Measurements from ENCODE around the gene RIPOR3. TPM values are rescaled to one million over a fixed set of nuclear protein-coding genes. Genes with fewer than 3 reads are reported as not detected.

Gene RIPOR3
- total RNA-seq, 3 donors from 2014 or later: 0.21 to 0.71 (median 0.63) TPM

DNA sequence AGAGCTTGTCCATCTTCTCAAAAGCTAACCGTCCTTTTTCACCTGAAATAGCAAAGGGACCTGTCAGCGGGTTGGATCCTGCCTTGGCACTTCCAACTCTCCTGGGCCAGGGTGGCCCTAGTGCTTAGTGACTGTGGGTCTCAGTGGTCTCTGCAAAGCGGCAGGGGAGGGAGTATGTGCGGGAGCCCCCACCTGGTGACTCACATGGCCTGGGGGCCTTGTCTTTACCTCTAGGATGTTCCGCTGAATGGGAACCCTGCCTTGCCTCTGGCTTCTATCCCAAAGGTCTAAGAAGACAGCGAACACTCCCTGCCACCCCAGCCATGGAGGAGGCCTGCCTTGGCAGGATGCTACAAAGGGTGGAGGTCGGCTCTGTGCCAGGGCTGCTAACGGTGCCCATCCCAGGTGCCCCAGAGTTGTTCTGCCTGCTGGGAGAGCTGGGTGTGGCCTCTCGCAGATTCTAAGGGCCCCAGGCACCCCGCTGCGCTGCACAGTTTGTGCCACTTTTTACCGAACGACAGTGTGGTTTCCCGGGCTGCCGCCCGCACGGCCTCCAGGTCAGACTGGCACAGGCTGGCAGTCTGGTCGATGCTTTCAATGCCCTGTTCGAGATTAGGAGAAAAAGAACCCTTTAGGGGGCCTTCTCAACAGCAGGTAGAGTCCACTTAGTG is 103.9 kb downstream of the RIPOR3 start:
- H3K4me3 Mint-ChIP-seq: no peak overlapping the region
- no peaks in the 10 kb centered on the region for H3K4me1 Mint-ChIP-seq (ENCODE audit: low read depth)
- DNase-seq: no peak
- H3K36me3 Mint-ChIP-seq (ENCODE audit: insufficient read depth): peaks cover 19% of the 10 kb centered on the region
- ATAC-seq: no peak
- no peaks in the 10 kb centered on the region for H3K9me3 Mint-ChIP-seq
- no peaks in the 10 kb centered on the region for H3K27me3 Mint-ChIP-seq (ENCODE audit: low read depth)

DNA sequence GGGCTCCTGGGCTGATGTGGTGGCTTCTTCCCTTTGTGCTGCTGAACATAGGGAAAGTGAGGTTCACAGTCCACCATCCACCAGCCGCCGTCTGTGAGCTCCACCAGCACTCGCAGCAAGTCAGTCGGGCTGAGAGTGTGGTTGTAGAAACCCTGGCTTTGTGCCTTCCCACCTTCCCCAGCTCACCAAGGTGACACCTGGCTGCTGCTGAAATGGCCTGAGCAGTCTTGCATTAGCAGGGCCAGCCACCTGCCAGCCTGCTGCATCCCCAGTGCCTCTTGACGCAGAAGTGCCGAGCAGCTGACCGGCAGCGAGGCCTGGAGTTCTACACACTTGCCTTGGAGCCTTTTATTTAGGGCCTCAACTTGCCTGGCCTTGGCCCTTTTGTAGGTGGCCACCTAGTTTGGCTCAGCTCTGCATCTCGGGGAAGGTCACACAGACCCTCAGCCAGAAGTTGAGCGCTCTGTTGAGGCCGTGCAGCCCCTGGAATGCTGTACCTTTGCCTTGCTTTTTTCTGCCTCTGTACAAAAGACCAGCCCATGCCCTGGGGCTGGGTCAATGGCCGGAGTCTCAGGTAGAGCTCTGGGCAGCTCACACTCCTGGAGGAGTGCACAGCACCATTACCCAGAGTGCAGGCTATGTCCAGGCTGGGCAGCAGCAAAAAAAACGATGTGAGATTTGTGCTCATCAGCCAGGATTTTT is 104.7 kb downstream of the RIPOR3 start:
- Mint-ChIP-seq H3K36me3 (ENCODE audit: insufficient read depth) (peaks cover 23% of the 10 kb centered on the region), H3K4me1 (ENCODE audit: low read depth) (no peaks in the 10 kb centered on the region), H3K9me3 (no peaks in the 10 kb centered on the region), H3K4me3 (no peak overlapping the region), H3K27me3 (ENCODE audit: low read depth) (no peaks in the 10 kb centered on the region)
- ATAC-seq (no peak), DNase-seq (no peak)

DNA sequence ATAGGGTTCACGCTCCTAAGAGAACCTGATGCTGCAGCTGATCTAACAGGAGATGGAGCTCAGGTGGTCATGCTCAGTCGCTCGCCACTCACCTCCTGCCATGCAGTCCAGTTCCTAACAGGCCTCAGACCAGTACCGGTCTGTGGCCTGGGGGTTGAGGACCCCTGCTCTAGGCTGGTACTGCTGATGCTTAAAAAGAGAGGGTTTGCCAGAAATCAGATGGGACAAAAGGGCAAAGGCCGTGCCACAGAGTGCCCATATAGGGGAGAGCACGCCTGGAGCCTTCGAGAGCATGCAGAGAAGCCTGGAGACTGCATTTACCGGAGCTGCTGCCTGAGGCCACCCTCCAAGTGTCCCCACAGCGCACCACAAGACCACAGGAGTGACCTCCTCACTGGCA is 105.7 kb downstream of the RIPOR3 start:
- Mint-ChIP-seq H3K9me3 (no peaks in the 10 kb centered on the region), H3K4me3 (no peak overlapping the region), H3K27me3 (ENCODE audit: low read depth) (no peaks in the 10 kb centered on the region), H3K36me3 (ENCODE audit: insufficient read depth) (peaks cover 31% of the 10 kb centered on the region), H3K4me1 (ENCODE audit: low read depth) (no peaks in the 10 kb centered on the region)
- ATAC-seq (no peak), DNase-seq (no peak)

DNA sequence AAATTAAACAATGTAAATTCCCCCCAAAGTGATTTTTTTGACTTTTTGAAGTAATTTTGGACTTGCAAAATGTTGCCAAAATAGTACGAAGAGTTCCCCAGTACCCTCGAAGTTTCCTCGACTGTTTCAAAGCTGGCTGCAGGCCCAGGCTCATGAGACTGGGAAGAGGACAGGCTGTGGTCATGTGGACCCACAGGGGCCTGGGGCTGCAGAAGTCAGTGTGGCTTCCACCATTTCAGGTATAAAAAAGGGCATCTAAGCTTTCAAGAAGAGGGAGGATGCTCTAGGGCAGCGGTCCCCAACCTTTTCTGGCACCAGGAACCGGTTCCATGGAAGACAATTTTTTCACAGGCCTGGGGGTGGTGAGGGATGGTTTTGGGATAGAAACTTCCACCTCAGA is 106.1 kb downstream of the RIPOR3 start:
- no peaks in the 10 kb centered on the region for H3K27me3 Mint-ChIP-seq (ENCODE audit: low read depth)
- H3K4me1 Mint-ChIP-seq (ENCODE audit: low read depth): no peaks in the 10 kb centered on the region
- H3K9me3 Mint-ChIP-seq: no peaks in the 10 kb centered on the region
- H3K4me3 Mint-ChIP-seq: no peak overlapping the region
- peaks cover 35% of the 10 kb centered on the region for H3K36me3 Mint-ChIP-seq (ENCODE audit: insufficient read depth)
- ATAC-seq (no peak), DNase-seq (no peak)

DNA sequence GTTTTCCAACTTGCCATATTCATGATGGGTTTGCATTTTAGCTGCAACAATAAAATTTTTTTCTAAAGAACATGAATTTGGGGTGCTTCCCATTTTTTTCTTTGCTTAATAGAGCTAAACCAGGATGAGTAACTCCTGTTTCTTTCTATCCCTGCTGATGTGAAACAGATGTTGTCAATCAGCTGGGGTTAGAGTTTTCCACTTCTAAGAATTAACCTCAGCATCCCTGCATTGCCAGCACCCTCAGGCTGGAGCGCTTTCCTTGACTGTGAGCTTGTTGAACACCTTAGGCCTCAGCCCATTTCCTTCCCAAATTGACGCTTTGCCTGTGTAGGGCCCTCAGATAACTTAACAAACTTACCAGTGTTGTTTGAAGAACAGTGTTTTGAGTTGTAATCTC is 106.7 kb downstream of the RIPOR3 start:
- Mint-ChIP-seq H3K27me3 (ENCODE audit: low read depth) (no peaks in the 10 kb centered on the region), H3K36me3 (ENCODE audit: insufficient read depth) (peaks cover 41% of the 10 kb centered on the region), H3K4me3 (no peak overlapping the region), H3K4me1 (ENCODE audit: low read depth) (no peaks in the 10 kb centered on the region), H3K9me3 (no peaks in the 10 kb centered on the region)
- no peak for ATAC-seq
- no peak for DNase-seq

DNA sequence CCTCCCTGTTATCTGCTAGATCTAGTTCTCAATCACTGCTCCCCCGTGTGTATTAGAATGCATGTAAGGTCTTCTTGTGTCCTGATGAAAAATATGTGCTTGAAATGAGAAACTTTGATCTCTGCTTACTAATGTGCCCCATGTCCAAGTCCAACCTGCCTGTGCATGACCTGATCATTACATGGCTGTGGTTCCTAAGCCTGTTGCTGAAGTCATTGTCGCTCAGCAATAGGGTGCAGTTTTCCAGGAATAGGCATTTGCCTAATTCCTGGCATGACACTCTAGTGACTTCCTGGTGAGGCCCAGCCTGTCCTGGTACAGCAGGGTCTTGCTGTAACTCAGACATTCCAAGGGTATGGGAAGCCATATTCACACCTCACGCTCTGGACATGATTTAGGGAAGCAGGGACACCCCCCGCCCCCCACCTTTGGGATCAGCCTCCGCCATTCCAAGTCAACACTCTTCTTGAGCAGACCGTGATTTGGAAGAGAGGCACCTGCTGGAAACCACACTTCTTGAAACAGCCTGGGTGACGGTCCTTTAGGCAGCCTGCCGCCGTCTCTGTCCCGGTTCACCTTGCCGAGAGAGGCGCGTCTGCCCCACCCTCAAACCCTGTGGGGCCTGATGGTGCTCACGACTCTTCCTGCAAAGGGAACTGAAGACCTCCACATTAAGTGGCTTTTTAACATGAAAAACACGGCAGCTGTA is 107.7 kb downstream of the RIPOR3 start:
- H3K9me3 Mint-ChIP-seq: no peaks in the 10 kb centered on the region
- ATAC-seq (no peak), DNase-seq (no peak)
- H3K27me3 Mint-ChIP-seq (ENCODE audit: low read depth): no peaks in the 10 kb centered on the region
- H3K4me1 Mint-ChIP-seq (ENCODE audit: low read depth): no peaks in the 10 kb centered on the region
- no peak overlapping the region for H3K4me3 Mint-ChIP-seq
- H3K36me3 Mint-ChIP-seq (ENCODE audit: insufficient read depth): peaks cover 50% of the 10 kb centered on the region

DNA sequence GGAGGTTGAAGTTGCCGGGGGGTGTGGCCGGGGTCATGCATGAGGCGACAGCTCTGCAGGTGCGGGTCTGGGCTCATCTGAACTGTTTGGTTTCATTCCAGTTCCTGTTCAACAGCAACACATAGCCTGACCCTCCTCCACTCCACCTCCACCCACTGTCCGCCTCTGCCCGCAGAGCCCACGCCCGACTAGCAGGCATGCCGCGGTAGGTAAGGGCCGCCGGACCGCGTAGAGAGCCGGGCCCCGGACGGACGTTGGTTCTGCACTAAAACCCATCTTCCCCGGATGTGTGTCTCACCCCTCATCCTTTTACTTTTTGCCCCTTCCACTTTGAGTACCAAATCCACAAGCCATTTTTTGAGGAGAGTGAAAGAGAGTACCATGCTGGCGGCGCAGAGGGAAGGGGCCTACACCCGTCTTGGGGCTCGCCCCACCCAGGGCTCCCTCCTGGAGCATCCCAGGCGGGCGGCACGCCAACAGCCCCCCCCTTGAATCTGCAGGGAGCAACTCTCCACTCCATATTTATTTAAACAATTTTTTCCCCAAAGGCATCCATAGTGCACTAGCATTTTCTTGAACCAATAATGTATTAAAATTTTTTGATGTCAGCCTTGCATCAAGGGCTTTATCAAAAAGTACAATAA is 108.6 kb downstream of the RIPOR3 start:
- DNase-seq (no peak), ATAC-seq (no peak)
- no peaks in the 10 kb centered on the region for H3K9me3 Mint-ChIP-seq
- no peaks in the 10 kb centered on the region for H3K4me1 Mint-ChIP-seq (ENCODE audit: low read depth)
- no peaks in the 10 kb centered on the region for H3K27me3 Mint-ChIP-seq (ENCODE audit: low read depth)
- H3K36me3 Mint-ChIP-seq (ENCODE audit: insufficient read depth): peaks cover 55% of the 10 kb centered on the region
- no peak overlapping the region for H3K4me3 Mint-ChIP-seq

DNA sequence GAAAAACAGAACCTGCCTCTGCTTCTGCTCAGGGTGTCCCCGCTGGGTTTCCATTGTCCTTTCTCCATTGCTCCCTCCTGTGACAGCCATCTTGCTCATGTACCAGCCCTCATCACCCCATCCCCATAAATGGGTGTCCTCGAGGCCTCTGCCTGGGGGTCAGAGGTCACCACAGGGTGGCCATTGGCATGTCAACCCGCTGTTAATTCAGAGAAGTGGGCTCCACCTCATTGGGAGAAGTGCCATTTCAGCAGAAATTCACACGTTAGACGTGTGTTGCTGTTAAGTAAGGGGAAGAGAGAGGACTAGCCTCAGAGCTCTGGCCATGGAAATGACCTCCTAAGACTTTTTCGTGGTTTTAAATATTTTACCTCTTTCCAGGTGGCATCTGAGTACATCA is 109.2 kb downstream of the RIPOR3 start:
- no peak for DNase-seq
- H3K27me3 Mint-ChIP-seq (ENCODE audit: low read depth): no peaks in the 10 kb centered on the region
- H3K4me1 Mint-ChIP-seq (ENCODE audit: low read depth): no peaks in the 10 kb centered on the region
- ATAC-seq: no peak
- H3K36me3 Mint-ChIP-seq (ENCODE audit: insufficient read depth): peaks cover 58% of the 10 kb centered on the region
- H3K9me3 Mint-ChIP-seq: no peaks in the 10 kb centered on the region
- H3K4me3 Mint-ChIP-seq: no peak overlapping the region

DNA sequence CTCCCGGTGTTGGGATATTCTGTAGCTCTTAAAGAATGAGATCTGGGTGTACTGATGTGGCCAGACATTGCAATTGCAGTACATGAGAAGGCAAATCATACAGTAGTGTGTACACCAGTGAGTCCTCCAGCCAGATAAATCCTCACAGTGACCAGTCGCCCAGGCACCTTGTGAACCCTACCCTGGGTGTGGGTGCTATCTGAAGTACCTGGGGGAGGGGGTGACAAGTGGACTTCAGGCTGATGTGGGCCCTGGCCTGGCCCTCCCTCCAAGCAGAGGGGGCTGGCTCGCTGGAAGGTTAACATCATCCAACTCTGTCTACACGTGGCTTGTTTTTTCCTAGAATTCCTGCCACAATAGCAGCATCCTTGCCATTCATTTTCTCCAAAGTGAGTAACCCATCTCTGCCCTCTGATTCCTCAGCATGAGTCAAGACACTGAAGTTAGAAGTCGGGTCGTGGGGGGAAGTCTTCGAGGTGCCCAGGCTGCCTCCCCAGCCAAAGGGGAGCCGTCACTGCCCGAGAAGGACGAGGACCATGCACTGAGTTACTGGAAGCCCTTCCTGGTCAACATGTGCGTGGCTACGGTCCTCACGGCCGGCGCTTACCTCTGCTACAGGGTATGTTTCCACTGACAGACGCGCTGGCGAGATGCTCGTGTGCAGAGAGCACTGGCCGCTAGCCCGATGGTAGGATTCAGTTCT is 110.3 kb downstream of the RIPOR3 start:
- Mint-ChIP-seq H3K36me3 (ENCODE audit: insufficient read depth) (peaks cover 58% of the 10 kb centered on the region), H3K9me3 (no peaks in the 10 kb centered on the region), H3K4me1 (ENCODE audit: low read depth) (peaks cover 3% of the 10 kb centered on the region), H3K4me3 (no peak overlapping the region), H3K27me3 (ENCODE audit: low read depth) (no peaks in the 10 kb centered on the region)
- ATAC-seq (no peak), DNase-seq (no peak)

DNA sequence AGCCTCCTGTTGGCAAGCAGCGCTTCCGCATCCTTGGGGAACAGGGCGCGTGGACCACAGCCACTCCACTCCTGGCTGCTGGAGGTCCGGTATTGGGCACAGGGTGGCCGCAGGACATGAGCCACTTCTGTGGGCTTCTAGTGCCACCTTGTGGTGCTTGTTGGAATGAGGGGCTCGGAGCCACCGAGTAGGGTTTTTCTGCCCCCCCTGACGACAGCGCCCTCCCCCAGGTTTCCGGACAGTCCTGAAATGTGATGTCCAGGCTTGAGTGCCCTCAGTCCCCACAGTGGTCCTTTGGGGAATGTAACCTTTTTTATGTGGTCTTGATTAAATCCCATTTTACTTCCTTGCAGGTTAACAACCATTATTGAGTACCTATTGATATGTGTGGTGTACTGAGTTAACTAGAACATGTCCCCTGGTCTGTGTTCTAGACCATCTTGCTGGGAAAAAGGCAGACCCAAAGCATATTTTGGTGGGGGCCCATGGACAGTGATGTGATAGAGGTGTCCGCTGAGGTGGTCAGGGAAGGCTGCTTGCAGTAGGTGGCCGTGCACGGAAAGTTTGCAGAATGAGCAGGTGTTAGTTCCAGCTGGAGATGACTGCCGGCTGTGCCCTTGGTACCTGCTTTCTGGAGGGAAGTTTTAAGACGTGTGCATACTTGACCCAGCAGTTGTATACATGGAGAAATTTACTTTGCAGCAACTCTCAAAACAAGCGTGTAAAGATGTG is 111.2 kb downstream of the RIPOR3 start:
- no peaks in the 10 kb centered on the region for H3K9me3 Mint-ChIP-seq
- no peak overlapping the region for H3K4me3 Mint-ChIP-seq
- DNase-seq: peak; percentile 49
- no peaks in the 10 kb centered on the region for H3K27me3 Mint-ChIP-seq (ENCODE audit: low read depth)
- peak; percentile 49 to 58 for ATAC-seq
- peaks cover 56% of the 10 kb centered on the region for H3K36me3 Mint-ChIP-seq (ENCODE audit: insufficient read depth)
- H3K4me1 Mint-ChIP-seq (ENCODE audit: low read depth): peaks cover 4% of the 10 kb centered on the region

DNA sequence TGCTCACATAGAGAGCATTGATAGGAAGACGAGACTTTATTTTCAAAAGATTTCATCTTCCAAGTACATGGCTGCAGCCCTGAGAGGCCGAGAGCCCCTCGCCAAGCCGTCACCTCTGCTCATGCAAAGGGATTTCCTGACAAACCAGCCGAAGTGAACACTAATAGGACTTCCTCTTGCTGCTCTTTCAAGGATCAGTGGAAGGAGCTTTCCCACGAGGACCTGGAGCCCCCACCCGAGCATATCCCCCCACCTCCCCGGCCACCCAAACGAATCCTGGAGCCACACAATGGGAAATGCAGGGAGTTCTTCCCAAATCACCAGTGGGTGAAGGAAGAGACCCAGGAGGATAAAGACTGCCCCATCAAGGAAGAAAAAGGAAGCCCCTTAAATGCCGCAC is 111.8 kb downstream of the RIPOR3 start:
- ATAC-seq: no peak
- H3K36me3 Mint-ChIP-seq (ENCODE audit: insufficient read depth): peaks cover 59% of the 10 kb centered on the region

DNA sequence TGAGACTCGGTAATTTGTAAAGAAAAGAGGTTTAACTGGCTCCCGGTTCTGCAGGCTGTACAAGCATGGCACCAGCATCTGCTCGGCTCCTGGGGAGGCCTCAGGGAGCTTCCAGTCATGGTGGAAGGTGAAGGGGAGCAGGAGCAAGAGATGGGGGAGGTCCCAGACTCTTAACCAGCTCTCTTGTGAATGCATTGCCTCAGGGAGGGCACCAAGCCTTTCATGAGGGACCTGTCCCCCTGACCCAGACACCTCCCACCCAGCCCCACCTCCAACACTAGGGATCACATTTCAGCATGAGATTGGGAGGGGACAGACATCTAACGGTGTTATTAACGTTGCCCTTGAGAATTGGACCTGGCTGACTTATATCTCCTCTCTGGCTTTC is 112.6 kb downstream of the RIPOR3 start:
- Mint-ChIP-seq H3K27me3 (ENCODE audit: low read depth) (no peaks in the 10 kb centered on the region), H3K36me3 (ENCODE audit: insufficient read depth) (peaks cover 62% of the 10 kb centered on the region), H3K4me1 (ENCODE audit: low read depth) (peaks cover 6% of the 10 kb centered on the region), H3K4me3 (no peak overlapping the region), H3K9me3 (no peaks in the 10 kb centered on the region)
- ATAC-seq (no peak), DNase-seq (no peak)

More for the DNA sequence above, 111.8 kb downstream of the RIPOR3 start:
- no peak for DNase-seq
- Mint-ChIP-seq H3K9me3 (no peaks in the 10 kb centered on the region), H3K4me1 (ENCODE audit: low read depth) (peaks cover 6% of the 10 kb centered on the region), H3K27me3 (ENCODE audit: low read depth) (no peaks in the 10 kb centered on the region), H3K4me3 (no peak overlapping the region)

DNA sequence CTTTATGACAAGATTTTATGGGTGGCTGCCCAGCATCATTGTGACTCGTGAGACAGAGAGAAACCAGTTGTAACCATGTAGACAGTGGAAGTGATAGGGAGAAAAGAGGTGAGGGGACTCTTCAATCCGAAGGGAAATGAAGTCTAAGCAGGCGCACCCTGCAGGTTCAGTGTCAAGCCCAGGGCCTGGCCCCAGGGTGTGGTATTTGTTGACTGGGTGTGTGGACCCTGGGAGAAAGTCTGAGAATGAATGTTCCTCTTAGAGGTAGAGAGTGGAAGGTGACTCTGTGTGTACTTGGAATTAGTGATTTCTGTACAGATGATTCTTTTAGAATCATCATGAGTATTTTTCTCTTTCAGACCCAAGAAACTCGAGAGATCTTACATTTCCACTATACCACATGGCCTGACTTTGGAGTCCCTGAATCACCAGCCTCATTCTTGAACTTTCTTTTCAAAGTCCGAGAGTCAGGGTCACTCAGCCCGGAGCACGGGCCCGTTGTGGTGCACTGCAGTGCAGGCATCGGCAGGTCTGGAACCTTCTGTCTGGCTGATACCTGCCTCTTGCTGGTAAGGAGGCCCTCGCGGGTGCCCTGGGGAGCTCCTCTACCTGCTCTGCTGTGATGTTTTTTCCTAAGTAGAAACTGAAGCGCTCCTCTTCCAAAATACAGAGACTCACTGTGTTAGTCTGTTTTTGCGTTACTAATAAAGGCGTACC is 113.1 kb downstream of the RIPOR3 start:
- no peaks in the 10 kb centered on the region for H3K9me3 Mint-ChIP-seq
- no peak overlapping the region for H3K4me3 Mint-ChIP-seq
- ATAC-seq (no peak), DNase-seq (no peak)
- H3K27me3 Mint-ChIP-seq (ENCODE audit: low read depth): no peaks in the 10 kb centered on the region
- H3K4me1 Mint-ChIP-seq (ENCODE audit: low read depth): peaks cover 9% of the 10 kb centered on the region
- peaks cover 60% of the 10 kb centered on the region for H3K36me3 Mint-ChIP-seq (ENCODE audit: insufficient read depth)

Measured in activated T-cell treated with anti-CD3 and anti-CD28 coated beads, Interleukin-2, amount 50 U/mL, for 4 hours (primary cell).